Duodenal mucosa (tissue), 2 donors: ENCODE measurements around the gene C12orf50.

Experiments used
- H3K27ac ChIP-seq: one replicate; pipeline ENCODE4 v1.7.0; 2013; ENCODE audit warnings: low read depth, low read length
- H3K27me3 ChIP-seq, 2 donors: one replicate each; pipeline ENCODE4 v1.7.0; 2013; ENCODE audit warnings: low read length in 2 of 2, control low read depth in 1 of 2; ENCODE audit not compliant: insufficient read depth in 2 of 2, control insufficient read depth in 1 of 2
- H3K36me3 ChIP-seq, 2 donors: one replicate each; pipeline ENCODE4 v1.7.0; 2013; ENCODE audit warnings: low read length in 2 of 2, control low read depth in 1 of 2; ENCODE audit not compliant: insufficient read depth in 2 of 2, control insufficient read depth in 1 of 2
- H3K4me1 ChIP-seq, 2 donors: one replicate each; pipeline ENCODE4 v1.7.0; 2013; ENCODE audit warnings: low read length in 2 of 2, control low read depth in 1 of 2; ENCODE audit not compliant: insufficient read depth in 2 of 2, control insufficient read depth in 1 of 2
- H3K4me3 ChIP-seq, 2 donors: one replicate each; pipeline ENCODE4 v1.7.0; 2013; ENCODE audit warnings: low read length in 2 of 2, low read depth in 1 of 2
- H3K9ac ChIP-seq, 2 donors: one replicate each; pipeline ENCODE4 v1.7.0; 2013; ENCODE audit warnings: low read length in 2 of 2, low read depth in 1 of 2
- H3K9me3 ChIP-seq, 2 donors: one replicate each; pipeline ENCODE4 v1.7.0; 2013; ENCODE audit warnings: low read length in 2 of 2, control low read depth in 1 of 2; ENCODE audit not compliant: control insufficient read depth in 1 of 2

Gene C12orf50

GRCh38 chr12:88029093-88029665 is at the start of gene C12orf50:
C12orf50 (minus strand) TSS chr12:88029401; CDS start chr12:88026962, 2,439 bp downstream.
- no peaks in the 10 kb centered on the region for H3K9me3 ChIP-seq
- H3K36me3 ChIP-seq = no peaks in the 10 kb centered on the region
- H3K27ac ChIP-seq = no peak within 1 kb of the TSS
- H3K4me1 ChIP-seq = no peaks in the 10 kb centered on the region
- H3K27me3 ChIP-seq = no peaks in the 10 kb centered on the region
- H3K9ac ChIP-seq = no peak within 1 kb of the TSS
- H3K4me3 ChIP-seq = no peak within 1 kb of the TSS

GRCh38 chr12:88067301-88067700 is 38.1 kb upstream of the C12orf50 start:
- Histone ChIP-seq H3K9me3 (no peaks in the 10 kb centered on the region), H3K27ac (no peak overlapping the region), H3K9ac (no peak overlapping the region), H3K27me3 (no peaks in the 10 kb centered on the region), H3K36me3 (peaks cover 7% of the 10 kb centered on the region in 2 donors), H3K4me1 (no peaks in the 10 kb centered on the region), H3K4me3 (no peak overlapping the region)

GRCh38 chr12:88063375-88063774 is 34.2 kb upstream of the C12orf50 start:
- H3K9me3 ChIP-seq = no peaks in the 10 kb centered on the region
- H3K27ac ChIP-seq = no peak overlapping the region
- H3K4me3 ChIP-seq = no peak overlapping the region
- no peak overlapping the region for H3K9ac ChIP-seq
- H3K4me1 ChIP-seq = no peaks in the 10 kb centered on the region
- H3K36me3 ChIP-seq = peaks cover 5 to 7% of the 10 kb centered on the region in 2 donors
- H3K27me3 ChIP-seq = no peaks in the 10 kb centered on the region

GRCh38 chr12:88062474-88062873 is 33.3 kb upstream of the C12orf50 start:
- Histone ChIP-seq H3K9ac (no peak overlapping the region), H3K27me3 (no peaks in the 10 kb centered on the region), H3K27ac (no peak overlapping the region), H3K9me3 (no peaks in the 10 kb centered on the region), H3K4me1 (no peaks in the 10 kb centered on the region), H3K36me3 (peaks cover 4 to 14% of the 10 kb centered on the region in 2 donors), H3K4me3 (no peak overlapping the region)

- H3K27me3 ChIP-seq = no peaks in the 10 kb centered on the region
- no peaks in the 10 kb centered on the region for H3K9me3 ChIP-seq
- no peak overlapping the region for H3K9ac ChIP-seq
- no peaks in the 10 kb centered on the region for H3K4me1 ChIP-seq
- H3K27ac ChIP-seq = no peak overlapping the region
- no peak overlapping the region for H3K4me3 ChIP-seq
- peaks cover 0 to 15% of the 10 kb centered on the region in 2 donors for H3K36me3 ChIP-seq
These were observed 29.5 kb upstream of the C12orf50 start for GRCh38 chr12:88058719-88059077.

GRCh38 chr12:88057994-88058718 is 29.0 kb upstream of the C12orf50 start:
- Histone ChIP-seq H3K27ac (no peak overlapping the region), H3K4me3 (no peak overlapping the region), H3K9ac (no peak overlapping the region), H3K27me3 (no peaks in the 10 kb centered on the region), H3K36me3 (peaks cover 0 to 15% of the 10 kb centered on the region in 2 donors), H3K4me1 (no peaks in the 10 kb centered on the region), H3K9me3 (no peaks in the 10 kb centered on the region)

- H3K27ac ChIP-seq = no peak overlapping the region
- H3K4me1 ChIP-seq = no peaks in the 10 kb centered on the region
- H3K36me3 ChIP-seq = peaks cover 0 to 20% of the 10 kb centered on the region in 2 donors
- no peaks in the 10 kb centered on the region for H3K9me3 ChIP-seq
- H3K27me3 ChIP-seq = no peaks in the 10 kb centered on the region
- no peak overlapping the region for H3K9ac ChIP-seq
- no peak overlapping the region for H3K4me3 ChIP-seq
These were observed 27.4 kb upstream of the C12orf50 start for GRCh38 chr12:88056571-88056970.

GRCh38 chr12:88052686-88053085 is 23.5 kb upstream of the C12orf50 start:
- Histone ChIP-seq H3K27me3 (no peaks in the 10 kb centered on the region), H3K4me1 (no peaks in the 10 kb centered on the region), H3K4me3 (no peak overlapping the region), H3K9ac (no peak overlapping the region), H3K9me3 (no peaks in the 10 kb centered on the region), H3K27ac (no peak overlapping the region), H3K36me3 (peaks cover 7 to 21% of the 10 kb centered on the region in 2 donors)

GRCh38 chr12:88044035-88044434 is 14.8 kb upstream of the C12orf50 start:
- peaks cover 24 to 41% of the 10 kb centered on the region in 2 donors for H3K36me3 ChIP-seq

GRCh38 chr12:88037770-88038169 is 8.6 kb upstream of the C12orf50 start:
- H3K9me3 ChIP-seq = no peaks in the 10 kb centered on the region
- no peak overlapping the region for H3K9ac ChIP-seq
- no peak overlapping the region for H3K4me3 ChIP-seq
- H3K36me3 ChIP-seq = no peaks in the 10 kb centered on the region
- peaks cover 13 to 14% of the 10 kb centered on the region in 2 donors for H3K4me1 ChIP-seq
- no peaks in the 10 kb centered on the region for H3K27me3 ChIP-seq
- H3K27ac ChIP-seq = no peak overlapping the region

More at GRCh38 chr12:88044035-88044434, 14.8 kb upstream of the C12orf50 start:
- no peak overlapping the region for H3K4me3 ChIP-seq
- no peaks in the 10 kb centered on the region for H3K4me1 ChIP-seq
- no peaks in the 10 kb centered on the region for H3K9me3 ChIP-seq
- H3K27me3 ChIP-seq = no peaks in the 10 kb centered on the region
- H3K9ac ChIP-seq = no peak overlapping the region
- no peak overlapping the region for H3K27ac ChIP-seq
